Mesenchymal stem cell (in vitro differentiated cells and primary cell): Measurements from ENCODE around the gene DYNLT4. TPM values are rescaled to one million over a fixed set of nuclear protein-coding genes. Genes with fewer than 3 reads are reported as not detected.
A peak's percentile ranks its signal among the peaks of the same experiment; 100 is the strongest.

Experiments
- small RNA-seq: library from polyadenylated mRNA; stranded (forward); fragments of <200 nt; extraction: miRNeasy Mini kit (QIAGEN cat#:217004); gene quantifications from one replicate; pipeline ENCODE3, GENCODE V24; 2013; ENCODE audit warnings: low read depth

Gene DYNLT4

Small RNAs within 50 kb of the gene (small RNA-seq; reads per million reads assigned to genes)
- not detected for gene AL136380.1
- gene SNORD38A = 1,400 reads per million, percentile 97 among the genes with 10 or more reads in this experiment
- not detected for gene SNORD38B
- gene SNORD46 = 265 reads per million, percentile 95 among the genes with 10 or more reads in this experiment
- not detected for gene SNORD55
